Prostate gland (tissue), 2 donors: Measurements from ENCODE around the gene DBF4B.

ENCODE experiments used
- CTCF ChIP-seq, 4 experiments: fragments of 200-600 bp in 2 of 4; fragments of 450-650 bp in 2 of 4; sonication (generic) in 2 of 4; IDR thresholded peaks; 1 replicate in 3 of 4; 2 replicates in 1 of 4; pipeline ENCODE4 v1.5.1; 2016 to 2019; ENCODE audit warnings: antibody characterized with exemption in 4 of 4, mild to moderate bottlenecking in 2 of 4, moderate library complexity in 2 of 4
- POLR2A ChIP-seq: fragments of 450-650 bp; IDR thresholded peaks from one replicate; pipeline ENCODE4 v1.6.1; 2016; ENCODE audit warnings: antibody characterized with exemption, mild to moderate bottlenecking

DNA sequence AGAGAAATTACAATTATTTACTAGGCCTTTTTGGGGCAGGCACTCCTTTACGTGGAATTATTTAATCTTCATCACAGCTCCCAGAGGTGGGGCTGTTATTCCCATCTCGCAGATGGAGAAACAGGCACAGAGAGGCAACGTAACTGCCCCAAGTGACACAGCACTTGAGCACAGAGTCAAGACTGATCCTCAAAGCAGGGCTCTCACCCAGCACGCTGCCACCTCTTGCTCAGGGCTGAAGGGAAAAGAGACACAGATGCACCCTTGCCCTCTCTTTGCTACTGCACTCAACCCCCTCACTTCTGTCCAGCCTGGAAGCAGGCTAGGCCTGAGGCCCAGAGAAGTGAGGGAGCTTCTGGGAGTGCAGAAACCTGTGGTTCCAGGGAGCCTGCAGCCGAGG lies 54.7 kb downstream of the DBF4B start:
- TF ChIP-seq POLR2A: no peak
- TF ChIP-seq CTCF (IDR thresholded peaks at IDR 0.05): no peak
